ENCODE measurements around the gene CDH22.

The CDH22 gene

GRCh38 chr20:46188866-46189541, 119.3 kb downstream of the CDH22 start:
- Histone ChIP-seq H3K4me3 (no peak overlapping the region), H3K27ac (no peak overlapping the region)
- no peak for DNase-seq (ENCODE audit: low spot score)
- TF ChIP-seq, protein P1, sequence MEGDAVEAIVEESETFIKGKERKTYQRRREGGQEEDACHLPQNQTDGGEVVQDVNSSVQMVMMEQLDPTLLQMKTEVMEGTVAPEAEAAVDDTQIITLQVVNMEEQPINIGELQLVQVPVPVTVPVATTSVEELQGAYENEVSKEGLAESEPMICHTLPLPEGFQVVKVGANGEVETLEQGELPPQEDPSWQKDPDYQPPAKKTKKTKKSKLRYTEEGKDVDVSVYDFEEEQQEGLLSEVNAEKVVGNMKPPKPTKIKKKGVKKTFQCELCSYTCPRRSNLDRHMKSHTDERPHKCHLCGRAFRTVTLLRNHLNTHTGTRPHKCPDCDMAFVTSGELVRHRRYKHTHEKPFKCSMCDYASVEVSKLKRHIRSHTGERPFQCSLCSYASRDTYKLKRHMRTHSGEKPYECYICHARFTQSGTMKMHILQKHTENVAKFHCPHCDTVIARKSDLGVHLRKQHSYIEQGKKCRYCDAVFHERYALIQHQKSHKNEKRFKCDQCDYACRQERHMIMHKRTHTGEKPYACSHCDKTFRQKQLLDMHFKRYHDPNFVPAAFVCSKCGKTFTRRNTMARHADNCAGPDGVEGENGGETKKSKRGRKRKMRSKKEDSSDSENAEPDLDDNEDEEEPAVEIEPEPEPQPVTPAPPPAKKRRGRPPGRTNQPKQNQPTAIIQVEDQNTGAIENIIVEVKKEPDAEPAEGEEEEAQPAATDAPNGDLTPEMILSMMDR (IDR thresholded peaks at IDR 0.05): no peak

- DNase-seq (ENCODE audit: low spot score): no peak
- no peak overlapping the region for H3K27ac ChIP-seq
- no peak overlapping the region for H3K4me3 ChIP-seq
- TF ChIP-seq, protein P1 (IDR thresholded peaks at IDR 0.05): no peak
Observed at GRCh38 chr20:46186210-46186609, 122.1 kb downstream of the CDH22 start.

DNA sequence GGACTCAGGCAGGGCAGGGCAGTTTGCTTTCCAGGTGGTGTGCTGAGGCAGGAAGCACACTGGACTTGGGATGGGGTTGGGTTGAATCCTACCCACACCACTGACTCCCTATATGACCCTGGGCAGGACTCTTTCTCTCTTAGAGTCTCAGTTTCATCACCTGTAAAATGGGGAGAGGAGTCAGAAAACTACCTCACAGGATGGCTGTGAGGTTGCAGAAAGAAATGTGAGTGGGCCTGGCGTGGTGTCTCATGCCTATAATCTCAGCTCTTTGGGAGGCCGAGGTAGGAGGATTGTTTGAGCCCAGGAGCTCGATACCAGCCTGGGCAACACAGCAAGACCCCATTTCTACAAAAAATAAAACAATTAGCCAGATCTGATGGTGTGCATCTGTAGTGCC, 122.9 kb downstream of the CDH22 start:
- no peak overlapping the region for H3K4me3 ChIP-seq
- TF ChIP-seq, protein P1 (IDR thresholded peaks at IDR 0.05): no peak
- no peak for DNase-seq (ENCODE audit: low spot score)
- no peak overlapping the region for H3K27ac ChIP-seq

DNA sequence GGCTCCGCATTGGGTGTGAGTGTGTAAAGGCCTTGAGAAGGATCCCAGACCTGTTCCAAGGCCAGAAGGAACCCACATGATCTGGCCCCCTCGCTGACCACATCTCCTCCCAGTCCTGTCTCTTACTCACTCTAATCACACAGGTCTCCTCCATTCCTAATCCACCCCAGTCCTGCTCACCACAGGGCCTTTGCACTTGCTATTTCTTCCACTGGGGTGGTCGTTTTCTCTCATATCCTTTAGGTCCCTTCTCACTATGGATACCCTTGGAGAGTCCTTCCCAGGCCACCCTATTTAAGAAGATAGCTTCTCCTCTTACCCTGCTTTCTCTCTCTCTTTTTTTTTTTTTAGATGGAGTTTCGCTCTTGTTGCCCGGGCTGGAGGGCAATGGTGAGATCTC, 124.5 kb downstream of the CDH22 start:
- TF ChIP-seq, protein P1 (IDR thresholded peaks at IDR 0.05): no peak
- DNase-seq (ENCODE audit: low spot score): no peak
- Histone ChIP-seq H3K4me3 (no peak overlapping the region), H3K27ac (no peak overlapping the region)

GRCh38 chr20:46182276-46183200, 125.8 kb downstream of the CDH22 start:
- no peak for DNase-seq (ENCODE audit: low spot score)
- Histone ChIP-seq H3K27ac (no peak overlapping the region), H3K4me3 (no peak overlapping the region)
- TF ChIP-seq, protein P1 (IDR thresholded peaks at IDR 0.05): no peak

DNA sequence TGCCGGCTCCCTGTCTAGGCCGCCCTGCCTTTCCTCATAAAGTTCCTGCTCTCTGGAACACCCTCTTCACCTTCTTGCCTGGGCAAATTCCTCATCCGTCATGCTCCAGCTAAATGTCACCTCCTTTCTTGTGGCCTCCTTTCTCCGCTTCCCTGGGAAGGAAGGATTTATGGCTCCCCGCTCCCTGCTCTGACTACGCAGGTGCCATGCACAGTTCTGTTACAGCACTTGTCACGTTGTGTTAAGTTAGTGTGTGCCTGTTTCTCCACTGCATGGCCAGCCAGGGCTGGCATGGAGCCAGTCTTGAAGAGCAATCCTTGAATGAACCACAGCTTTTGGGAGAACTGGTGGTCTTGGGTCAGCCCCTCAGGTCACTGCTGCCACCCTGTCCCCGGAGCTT, 128.4 kb downstream of the CDH22 start:
- Histone ChIP-seq H3K4me3 (no peak overlapping the region), H3K27ac (no peak overlapping the region)
- TF ChIP-seq, protein P1 (IDR thresholded peaks at IDR 0.05): no peak
- no peak for DNase-seq (ENCODE audit: low spot score)
